NT2/D1 (cell line): Measurements from ENCODE around the gene TNS1.

Experiments used
- SUZ12 ChIP-seq: IDR thresholded peaks from 2 replicates; pipeline ENCODE4 v1.6.1; 2011; ENCODE audit not compliant: insufficient read length, insufficient read depth; ENCODE audit errors: extremely low read depth
- YY1 ChIP-seq: IDR thresholded peaks from 2 replicates; pipeline ENCODE4 v1.6.1; 2011; ENCODE audit not compliant: insufficient read length, insufficient read depth
- ZNF274 ChIP-seq: IDR thresholded peaks from 2 replicates; pipeline ENCODE4 v1.6.1; 2011; ENCODE audit warnings: mild to moderate bottlenecking, low read depth, low read length

GRCh38 chr2:217972490-217972889, 30.3 kb downstream of the TNS1 start:
- TF ChIP-seq YY1, result no peak
- no peak for TF ChIP-seq SUZ12
- TF ChIP-seq ZNF274, result no peak
